Measurements from ENCODE around the gene ATP7B. TPM values are rescaled to one million over a fixed set of nuclear protein-coding genes. Genes with fewer than 3 reads are reported as not detected.
A peak's percentile ranks its signal among the peaks of the same experiment; 100 is the strongest.
"Not testable (repeated sequence)": the region's sequence is repeated elsewhere in the genome, so short reads cannot be mapped to it uniquely, and the experiment has no call there.

The ATP7B gene
- 0.84 and 1.2 TPM in 2 replicates for total RNA-seq (2014; rRNA removed; shearing (Covaris generic))

GRCh38 chr13:52010890-52011631 lies at the start of gene ATP7B:
Gene ATP7B, minus strand, starts transcription at chr13:52011450. Its CDS starts 113 bp downstream, at chr13:52011337.
- DNase-seq (ENCODE audit: low read depth), result peak; percentile 8

- DNase-seq (ENCODE audit: low read depth), result no peak
Observed at GRCh38 chr13:52053460-52053859, 42.2 kb upstream of the ATP7B start.

- DNase-seq (ENCODE audit: low read depth), result no peak
Observed at GRCh38 chr13:52051400-52051799, 40.1 kb upstream of the ATP7B start.

- DNase-seq (ENCODE audit: low read depth), result no peak
Observed at GRCh38 chr13:52048516-52048915, 37.3 kb upstream of the ATP7B start.

DNA sequence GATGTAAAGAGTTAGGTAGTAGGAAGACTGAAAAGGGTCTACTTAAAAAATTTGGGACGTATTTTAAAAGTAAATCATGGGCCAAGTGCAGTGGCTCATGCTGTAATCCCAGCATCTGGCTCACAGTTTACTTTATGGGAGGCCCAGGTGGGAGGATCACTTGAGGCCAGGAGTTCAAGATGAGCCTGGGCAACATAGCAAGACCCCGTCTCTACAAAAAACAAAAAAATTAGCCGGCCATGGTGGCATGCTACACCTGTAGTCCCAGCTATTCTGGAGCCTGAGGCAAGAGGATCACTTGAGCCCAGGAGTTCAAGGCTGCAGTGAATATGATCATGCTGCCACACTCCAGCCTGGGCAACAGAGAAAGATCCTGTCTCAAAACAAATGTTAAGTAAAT lies 36.2 kb upstream of the ATP7B start:
- DNase-seq (ENCODE audit: low read depth), result no peak

DNA sequence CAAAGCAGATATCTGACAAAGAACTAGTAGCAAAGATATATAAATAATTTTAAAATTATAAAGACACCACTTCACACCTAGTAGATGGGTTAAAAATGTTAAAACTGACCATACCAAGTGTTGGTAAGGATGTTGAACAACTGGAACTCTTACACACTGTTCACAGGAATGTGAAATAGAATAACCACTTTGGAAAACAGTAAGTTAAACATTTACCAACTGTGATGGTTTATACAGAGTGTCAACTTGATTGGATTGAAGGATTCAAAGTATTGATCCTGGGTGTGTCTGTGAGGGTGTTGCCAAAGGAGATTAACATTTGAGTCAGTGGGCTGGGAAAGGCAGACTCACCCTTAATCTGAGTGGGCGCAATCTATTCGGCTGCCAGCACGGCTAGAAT lies 32.4 kb upstream of the ATP7B start:
- no peak for DNase-seq (ENCODE audit: low read depth)

DNA sequence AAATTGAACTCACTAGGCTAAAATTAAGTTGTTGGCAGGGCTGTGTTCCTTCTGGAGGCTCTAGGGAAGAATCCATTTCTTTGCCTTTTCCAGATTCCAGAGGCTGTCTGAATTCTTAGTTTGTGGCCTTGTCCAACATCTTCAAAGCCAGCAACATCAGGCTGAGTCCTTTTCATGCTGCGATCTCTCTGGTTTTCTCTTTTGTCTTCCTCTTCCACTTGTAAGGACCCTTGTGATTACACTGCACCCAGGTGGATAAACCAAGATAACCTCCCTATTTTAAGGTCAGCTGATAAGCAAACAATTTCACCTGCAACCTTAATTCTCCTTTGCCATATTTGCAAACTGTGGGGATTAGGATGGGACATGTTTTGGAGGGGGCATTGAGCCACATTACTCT lies 24.8 kb upstream of the ATP7B start:
- DNase-seq (ENCODE audit: low read depth), result no peak

DNA sequence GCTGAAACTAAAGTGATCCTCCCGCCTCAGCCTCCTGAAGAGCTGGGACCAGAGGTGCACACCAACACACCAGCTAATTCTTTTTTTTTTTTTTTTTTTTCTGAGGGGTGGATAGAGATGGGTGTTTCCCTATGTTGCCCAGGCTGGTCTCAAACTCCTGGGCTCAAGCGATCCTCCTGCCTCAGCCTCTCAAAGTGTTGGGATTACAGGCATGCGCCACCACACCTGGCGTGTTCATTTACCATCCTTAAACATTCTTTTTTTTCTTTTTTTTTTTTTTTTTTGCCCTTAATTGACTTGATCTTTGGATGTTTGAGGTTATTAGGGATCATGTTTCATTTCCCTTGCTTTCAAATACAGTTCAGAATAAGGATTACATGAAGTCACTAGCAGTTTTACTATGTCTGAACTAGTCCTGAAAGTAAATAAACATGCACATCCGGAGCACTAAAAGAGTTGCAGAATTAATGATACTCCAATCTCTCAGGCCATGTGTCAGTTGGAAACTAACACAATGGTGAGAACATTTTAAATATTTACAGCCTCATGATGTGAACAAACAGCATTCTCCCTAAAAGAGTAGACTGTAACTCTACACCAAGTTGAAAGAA lies 23.5 kb upstream of the ATP7B start:
- no peak for DNase-seq (ENCODE audit: low read depth)

DNA sequence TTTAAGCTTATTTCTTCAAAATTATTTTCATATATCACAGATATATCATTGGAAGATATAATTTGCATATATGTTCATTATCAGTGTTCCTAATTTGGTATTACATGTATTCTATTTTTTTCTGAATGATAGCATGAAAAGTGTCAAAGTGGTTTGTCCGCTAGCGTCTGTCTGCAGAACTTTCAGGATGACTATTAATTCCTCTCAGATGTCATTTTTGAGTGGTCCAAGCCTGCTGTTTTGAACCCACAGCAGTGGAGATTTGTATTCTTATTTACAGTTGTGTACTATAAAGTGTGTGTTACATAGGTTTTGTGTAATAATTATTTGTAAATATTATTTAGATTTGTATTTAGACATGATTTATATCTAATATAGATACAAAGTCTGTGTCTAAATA lies 21.8 kb upstream of the ATP7B start:
- DNase-seq (ENCODE audit: low read depth), result no peak

- DNase-seq (ENCODE audit: low read depth), result not testable (repeated sequence)
Observed at GRCh38 chr13:52030401-52030800, 19.2 kb upstream of the ATP7B start.

DNA sequence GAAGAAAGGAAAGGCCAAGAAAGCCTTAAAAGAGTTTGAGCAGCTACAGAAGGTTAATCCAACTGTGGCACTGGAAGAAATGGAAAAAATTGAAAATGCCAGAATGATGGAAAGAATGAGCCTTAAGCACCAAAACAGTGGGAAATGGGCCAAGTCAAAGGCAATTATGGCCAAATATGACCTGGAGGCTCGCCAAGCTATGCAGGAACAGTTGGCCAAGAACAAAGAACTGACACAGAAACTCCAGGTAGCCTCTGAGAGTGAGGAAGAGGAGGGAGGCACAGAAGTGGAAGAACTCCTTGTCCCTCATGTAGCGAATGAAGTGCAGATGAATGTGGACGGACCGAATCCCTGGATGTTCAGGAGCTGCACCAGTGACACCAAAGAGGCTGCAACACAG lies 18.3 kb upstream of the ATP7B start:
- no peak for DNase-seq (ENCODE audit: low read depth)

DNA sequence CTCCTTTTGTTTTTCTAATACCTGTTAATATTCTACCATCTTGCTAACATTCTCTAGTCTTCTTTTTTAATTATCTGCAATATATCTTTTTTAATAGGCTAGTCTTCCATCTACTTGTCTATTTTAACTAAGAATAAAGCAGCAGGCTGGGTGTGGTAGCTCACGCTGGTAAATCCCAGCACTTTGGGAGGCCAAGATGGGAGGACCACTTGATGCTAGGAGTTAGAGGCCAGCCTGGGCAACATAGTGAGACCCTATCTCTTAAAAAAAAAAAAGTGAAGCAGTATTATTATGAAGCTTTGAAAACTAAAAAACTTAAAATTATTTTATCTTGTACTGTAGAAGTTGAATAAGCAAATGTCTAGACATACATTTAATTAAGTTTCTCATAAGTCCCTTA lies 16.6 kb upstream of the ATP7B start:
- no peak for DNase-seq (ENCODE audit: low read depth)

- DNase-seq (ENCODE audit: low read depth), result no peak
Observed at GRCh38 chr13:52026246-52026626, 15.0 kb upstream of the ATP7B start.

- no peak for DNase-seq (ENCODE audit: low read depth)
Observed at GRCh38 chr13:52025475-52026245, 14.4 kb upstream of the ATP7B start.

DNA sequence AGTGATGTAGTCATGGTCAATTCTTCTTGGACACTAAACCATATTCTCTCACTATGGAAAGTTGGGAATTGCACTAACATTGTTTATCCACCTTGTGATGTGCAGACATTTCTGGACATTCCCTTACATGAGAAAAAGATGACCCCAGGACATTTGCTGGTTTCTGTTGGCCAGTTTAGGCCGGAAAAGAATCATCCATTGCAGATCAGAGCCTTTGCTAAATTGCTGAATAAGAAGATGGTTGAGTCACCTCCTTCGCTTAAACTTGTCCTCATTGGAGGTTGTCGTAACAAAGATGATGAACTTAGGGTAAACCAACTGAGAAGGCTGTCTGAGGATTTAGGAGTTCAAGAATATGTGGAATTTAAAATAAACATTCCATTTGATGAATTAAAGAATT lies 13.2 kb upstream of the ATP7B start, which contains the start of gene UTP14C:
Gene UTP14C (plus strand): TSS at position 211 of the 400 bp plus-strand sequence. CDS start 4,114 bp downstream, outside the sequence.
- DNase-seq (ENCODE audit: low read depth), result no peak

- DNase-seq (ENCODE audit: low read depth), result no peak
Observed at GRCh38 chr13:52022356-52022755, 11.1 kb upstream of the ATP7B start.

GRCh38 chr13:52020191-52020590 lies 8.9 kb upstream of the ATP7B start:
- DNase-seq (ENCODE audit: low read depth), result no peak

DNA sequence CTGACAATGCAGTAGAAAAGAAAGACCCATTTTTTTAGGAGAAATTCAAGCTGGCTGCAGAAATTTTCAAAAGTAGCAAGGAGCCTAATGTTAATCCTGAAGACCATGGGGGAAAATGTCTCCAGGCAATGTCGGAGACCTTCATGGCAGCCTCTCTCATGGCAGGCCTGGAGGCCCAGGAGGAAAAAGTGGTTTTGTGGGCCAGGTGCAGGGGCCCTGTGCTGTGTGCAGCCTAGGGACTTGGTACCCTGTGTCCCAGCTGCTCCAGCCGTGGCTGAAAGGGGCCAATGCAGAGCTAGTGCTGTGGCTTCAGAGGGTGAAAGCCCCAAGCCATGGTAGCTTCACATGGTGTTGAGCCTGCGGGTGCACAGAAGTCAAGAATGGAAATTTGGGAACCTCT lies 5.0 kb upstream of the ATP7B start:
- DNase-seq (ENCODE audit: low read depth), result no peak

GRCh38 chr13:52012512-52012836 lies 1.2 kb upstream of the ATP7B start:
- no peak for DNase-seq (ENCODE audit: low read depth)

DNA sequence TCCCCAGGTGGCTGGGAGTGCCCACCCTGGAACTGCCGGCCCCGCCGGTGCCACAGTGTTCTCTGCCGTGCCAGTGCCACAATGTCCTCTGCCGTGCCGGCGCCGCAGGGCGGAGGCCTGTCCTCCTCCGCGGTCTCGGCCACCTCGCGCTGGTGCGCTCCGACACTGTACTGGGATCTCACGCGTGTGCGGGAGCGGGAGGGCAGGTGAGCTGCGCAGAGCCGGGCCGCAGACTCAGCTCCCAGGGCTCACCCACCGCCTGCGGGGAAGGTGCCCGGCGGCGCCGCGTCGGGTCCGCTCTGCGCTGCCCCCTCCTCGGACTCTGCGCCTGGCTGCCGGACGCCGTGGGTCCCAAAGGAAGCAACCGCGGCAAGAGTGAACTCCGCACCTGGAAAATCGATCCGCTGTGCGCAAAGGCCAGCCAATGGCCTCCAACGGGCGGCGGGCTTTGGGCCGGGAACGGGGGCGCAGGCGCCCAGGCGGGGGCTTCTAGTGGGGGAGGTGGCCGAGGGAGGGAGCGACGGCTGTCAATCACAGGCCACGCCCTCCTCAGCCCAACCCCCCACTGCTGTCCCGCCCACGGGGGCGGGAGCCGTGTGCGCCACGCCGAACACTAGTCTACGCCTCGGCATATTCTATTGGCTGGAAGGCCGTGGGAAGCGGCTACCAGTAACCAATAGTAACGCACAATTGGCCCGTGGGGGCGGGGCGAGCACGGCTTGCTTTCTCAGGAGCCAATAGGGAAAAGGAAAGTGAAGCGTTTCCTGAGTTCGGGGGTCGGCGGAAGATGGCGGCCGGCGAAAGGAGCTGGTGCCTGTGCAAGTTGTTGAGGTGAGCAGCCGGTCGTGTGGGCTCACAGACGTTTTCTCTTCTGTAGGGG lies 622 bp upstream of the ATP7B start, which contains the start of gene ALG11:
Gene ALG11 (plus strand): TSS at position 767 of the 880 bp plus-strand sequence. CDS start 21 bp downstream, at position 788.
- DNase-seq (ENCODE audit: low read depth), result peak; percentile 94

GRCh38 chr13:52009946-52010345 lies 1.3 kb downstream of the ATP7B start:
- no peak for DNase-seq (ENCODE audit: low read depth)
